HG02623 (cell line): ENCODE data around the gene DNAJB2.
"Not testable (repeated sequence)": the region's sequence is repeated elsewhere in the genome, so short reads cannot be mapped to it uniquely, and the experiment has no call there.

Experiments
- ATAC-seq: cut with Tn5 transposase; IDR thresholded peaks from one replicate; pipeline ENCODE4 v1.9.1; 2021; ENCODE audit warnings: moderate library complexity; ENCODE audit not compliant: unreplicated experiment

Gene DNAJB2

GRCh38 chr2:219254590-219255201, 24.5 kb upstream of the DNAJB2 start:
- peak; percentile 28 for ATAC-seq

- not testable (repeated sequence) for ATAC-seq
Observed at GRCh38 chr2:219258942-219259341, 20.2 kb upstream of the DNAJB2 start.

GRCh38 chr2:219261024-219261855, 17.9 kb upstream of the DNAJB2 start:
- ATAC-seq: no peak

GRCh38 chr2:219266232-219266631, 12.9 kb upstream of the DNAJB2 start:
- no peak for ATAC-seq

GRCh38 chr2:219266886-219267285, 12.3 kb upstream of the DNAJB2 start:
- no peak for ATAC-seq

GRCh38 chr2:219268294-219268693, 10.9 kb upstream of the DNAJB2 start:
- ATAC-seq: no peak

GRCh38 chr2:219269362-219270054, 9.7 kb upstream of the DNAJB2 start:
- no peak for ATAC-seq

GRCh38 chr2:219270055-219270372, 9.2 kb upstream of the DNAJB2 start:
- no peak for ATAC-seq

- no peak for ATAC-seq
Observed at GRCh38 chr2:219271021-219271420, 8.1 kb upstream of the DNAJB2 start.

GRCh38 chr2:219272356-219272755, 6.8 kb upstream of the DNAJB2 start:
- no peak for ATAC-seq

- no peak for ATAC-seq
Observed at GRCh38 chr2:219272995-219273394, 6.2 kb upstream of the DNAJB2 start.

- no peak for ATAC-seq
Observed at GRCh38 chr2:219273937-219274336, 5.2 kb upstream of the DNAJB2 start.

- no peak for ATAC-seq
Observed at GRCh38 chr2:219274361-219274921, 4.7 kb upstream of the DNAJB2 start.

GRCh38 chr2:219277703-219278654, 1.2 kb upstream of the DNAJB2 start:
- ATAC-seq: no peak

- no peak for ATAC-seq
Observed at GRCh38 chr2:219278655-219279150, 463 bp upstream of the DNAJB2 start.

GRCh38 chr2:219279916-219280516, 850 bp downstream of the DNAJB2 start:
- ATAC-seq: no peak

GRCh38 chr2:219280651-219281050, 1.5 kb downstream of the DNAJB2 start:
- ATAC-seq: no peak

- ATAC-seq: no peak
Observed at GRCh38 chr2:219281588-219281987, 2.4 kb downstream of the DNAJB2 start.

GRCh38 chr2:219282375-219282774, 3.2 kb downstream of the DNAJB2 start:
- ATAC-seq: no peak
